Dedifferentiated amniotic fluid mesenchymal stem cell (primary cell): ENCODE results near the gene SLC6A20.

Experiments
- DNase-seq: peaks from one replicate; pipeline ENCODE4 v3.0.0-alpha.2; 2016; ENCODE audit errors: extremely low spot score

SLC6A20 gene, protein sequence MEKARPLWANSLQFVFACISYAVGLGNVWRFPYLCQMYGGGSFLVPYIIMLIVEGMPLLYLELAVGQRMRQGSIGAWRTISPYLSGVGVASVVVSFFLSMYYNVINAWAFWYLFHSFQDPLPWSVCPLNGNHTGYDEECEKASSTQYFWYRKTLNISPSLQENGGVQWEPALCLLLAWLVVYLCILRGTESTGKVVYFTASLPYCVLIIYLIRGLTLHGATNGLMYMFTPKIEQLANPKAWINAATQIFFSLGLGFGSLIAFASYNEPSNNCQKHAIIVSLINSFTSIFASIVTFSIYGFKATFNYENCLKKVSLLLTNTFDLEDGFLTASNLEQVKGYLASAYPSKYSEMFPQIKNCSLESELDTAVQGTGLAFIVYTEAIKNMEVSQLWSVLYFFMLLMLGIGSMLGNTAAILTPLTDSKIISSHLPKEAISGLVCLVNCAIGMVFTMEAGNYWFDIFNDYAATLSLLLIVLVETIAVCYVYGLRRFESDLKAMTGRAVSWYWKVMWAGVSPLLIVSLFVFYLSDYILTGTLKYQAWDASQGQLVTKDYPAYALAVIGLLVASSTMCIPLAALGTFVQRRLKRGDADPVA

GRCh38 chr3:45795882-45796765 lies at the start of gene SLC6A20:
SLC6A20 (minus strand) TSS chr3:45796536; CDS start chr3:45796419, 117 bp downstream.
- no peak for DNase-seq

GRCh38 chr3:45844616-45845015 lies 48.3 kb upstream of the SLC6A20 start:
- no peak for DNase-seq

- no peak for DNase-seq
Measured at GRCh38 chr3:45842851-45843625, 46.7 kb upstream of the SLC6A20 start.

GRCh38 chr3:45841757-45842491 lies 45.6 kb upstream of the SLC6A20 start, which contains the start of gene LZTFL1:
LZTFL1 (minus strand) TSS chr3:45842119; CDS start chr3:45841991, 128 bp downstream.
- peak; percentile 99 for DNase-seq

GRCh38 chr3:45841420-45841756 lies 45.1 kb upstream of the SLC6A20 start:
- peak; percentile 28 for DNase-seq

DNA sequence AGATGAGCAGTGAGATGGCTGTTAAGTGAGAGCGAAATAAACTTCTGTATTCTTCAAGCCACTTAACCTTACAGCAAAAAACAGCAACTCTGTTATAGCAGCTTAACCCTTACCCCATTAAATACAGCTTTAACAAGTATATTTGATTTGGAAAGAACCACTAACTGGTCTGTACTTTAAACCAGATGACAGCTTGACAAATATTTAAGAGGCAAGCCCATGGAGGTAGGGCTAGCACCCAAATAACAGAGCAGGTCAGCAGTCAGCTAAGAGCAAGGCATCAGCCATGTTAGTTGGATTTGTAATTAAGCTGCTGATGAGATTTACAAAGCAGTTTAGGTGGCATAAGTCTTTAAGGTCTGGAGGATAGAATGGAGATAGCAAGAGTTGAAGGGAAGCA lies 42.1 kb upstream of the SLC6A20 start:
- no peak for DNase-seq

- no peak for DNase-seq
Measured at GRCh38 chr3:45832699-45833098, 36.4 kb upstream of the SLC6A20 start.

DNA sequence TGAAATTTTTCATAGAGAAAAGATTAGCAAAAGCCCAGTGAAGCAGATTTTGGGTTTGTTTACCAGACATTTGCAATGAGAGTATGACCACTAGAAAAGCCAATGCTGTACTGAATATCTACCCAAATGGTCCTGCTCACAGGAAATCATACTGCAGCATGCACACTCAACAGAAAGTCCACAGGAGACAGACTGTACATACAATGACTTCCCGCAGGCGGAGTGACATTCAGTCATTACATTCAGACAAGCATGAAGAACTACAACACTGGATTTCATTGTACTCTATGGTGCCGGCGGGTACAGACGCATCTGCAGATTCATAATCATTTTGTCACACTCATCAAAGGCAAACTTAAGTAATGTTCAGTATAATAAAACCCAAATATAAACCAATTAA lies 33.8 kb upstream of the SLC6A20 start:
- no peak for DNase-seq

- no peak for DNase-seq
Measured at GRCh38 chr3:45826908-45827307, 30.6 kb upstream of the SLC6A20 start.

DNA sequence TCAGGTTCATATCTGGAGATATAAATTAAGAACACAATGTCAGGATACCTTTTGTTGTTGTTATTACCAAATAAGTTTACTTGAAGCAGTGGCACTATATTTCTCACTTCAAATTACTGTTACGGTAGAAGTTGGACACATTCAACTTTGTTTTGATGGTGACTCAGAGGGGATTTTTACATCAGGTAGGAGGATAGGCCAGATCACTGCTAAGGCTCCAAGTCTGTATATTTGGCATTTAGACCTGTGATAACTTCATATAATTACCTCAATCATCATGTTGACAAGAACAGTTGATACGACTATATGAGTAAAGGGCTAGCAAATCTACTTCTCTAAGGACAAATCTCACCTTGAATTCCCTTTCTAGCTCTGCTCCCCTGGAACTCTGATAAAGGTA lies 30.0 kb upstream of the SLC6A20 start:
- no peak for DNase-seq

GRCh38 chr3:45821127-45821526 lies 24.8 kb upstream of the SLC6A20 start:
- no peak for DNase-seq

DNA sequence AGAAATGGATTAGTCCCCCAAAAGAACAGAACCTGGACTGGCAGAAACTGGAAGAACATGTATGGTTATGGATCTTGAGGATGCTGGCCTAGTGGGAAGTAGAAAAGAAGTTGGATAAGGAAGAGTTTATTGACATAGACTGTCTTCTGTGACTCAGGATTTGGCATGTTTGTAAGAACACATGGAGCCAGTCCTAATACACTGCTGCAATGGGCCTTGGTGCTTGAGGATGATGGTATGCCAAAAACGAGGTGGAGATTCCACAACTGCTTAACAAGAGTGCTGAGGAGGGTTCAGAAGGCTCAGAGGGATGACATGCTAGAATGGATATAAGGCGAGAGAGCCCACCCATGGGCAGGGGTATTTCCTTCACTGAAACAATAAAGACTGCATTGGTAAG lies 23.2 kb upstream of the SLC6A20 start:
- no peak for DNase-seq

- DNase-seq = no peak
Measured at GRCh38 chr3:45817831-45818522, 21.6 kb upstream of the SLC6A20 start.

- DNase-seq = no peak
Measured at GRCh38 chr3:45816544-45816943, 20.2 kb upstream of the SLC6A20 start.

- DNase-seq = no peak
Measured at GRCh38 chr3:45814322-45814721, 18.0 kb upstream of the SLC6A20 start.

GRCh38 chr3:45807681-45808540 lies 11.6 kb upstream of the SLC6A20 start:
- no peak for DNase-seq

GRCh38 chr3:45807133-45807532 lies 10.8 kb upstream of the SLC6A20 start:
- DNase-seq = no peak

GRCh38 chr3:45806072-45806471 lies 9.7 kb upstream of the SLC6A20 start:
- DNase-seq = no peak

- no peak for DNase-seq
Measured at GRCh38 chr3:45803252-45803935, 7.1 kb upstream of the SLC6A20 start.
